Activated CD4-positive, CD25-positive, alpha-beta regulatory T cell treated with anti-CD3 and anti-CD28 coated beads, Interleukin-2, amount 50 U/mL, for 16 hours (primary cell): ENCODE results near the gene CENATAC.
"Not testable (repeated sequence)": the region's sequence is repeated elsewhere in the genome, so short reads cannot be mapped to it uniquely, and the experiment has no call there.

Experiments
- DNase-seq: peaks from one replicate; pipeline ENCODE4 v3.0.0-alpha.2; 2020; ENCODE audit warnings: low read depth, low spot score

Gene CENATAC

DNA sequence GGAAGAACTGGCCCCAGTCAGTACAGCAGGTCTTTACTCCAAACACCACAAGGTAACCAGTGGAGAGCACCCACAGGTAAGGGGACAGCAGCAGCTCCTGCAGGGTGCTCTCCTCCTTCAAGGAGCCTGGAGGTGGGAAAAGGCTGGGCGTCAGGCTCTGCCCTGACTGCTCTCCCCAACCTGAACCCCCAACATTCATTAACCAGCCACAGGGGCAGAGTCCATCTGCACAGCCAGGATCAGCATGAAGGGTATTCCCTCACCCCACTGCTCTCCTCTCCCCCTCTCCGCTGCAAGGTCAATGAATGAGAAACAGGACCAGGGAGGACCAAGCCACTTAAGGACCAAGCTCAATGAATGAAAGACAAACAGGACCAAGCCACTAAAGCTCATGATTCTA, 29.0 kb downstream of the CENATAC start:
- DNase-seq, result no peak

DNA sequence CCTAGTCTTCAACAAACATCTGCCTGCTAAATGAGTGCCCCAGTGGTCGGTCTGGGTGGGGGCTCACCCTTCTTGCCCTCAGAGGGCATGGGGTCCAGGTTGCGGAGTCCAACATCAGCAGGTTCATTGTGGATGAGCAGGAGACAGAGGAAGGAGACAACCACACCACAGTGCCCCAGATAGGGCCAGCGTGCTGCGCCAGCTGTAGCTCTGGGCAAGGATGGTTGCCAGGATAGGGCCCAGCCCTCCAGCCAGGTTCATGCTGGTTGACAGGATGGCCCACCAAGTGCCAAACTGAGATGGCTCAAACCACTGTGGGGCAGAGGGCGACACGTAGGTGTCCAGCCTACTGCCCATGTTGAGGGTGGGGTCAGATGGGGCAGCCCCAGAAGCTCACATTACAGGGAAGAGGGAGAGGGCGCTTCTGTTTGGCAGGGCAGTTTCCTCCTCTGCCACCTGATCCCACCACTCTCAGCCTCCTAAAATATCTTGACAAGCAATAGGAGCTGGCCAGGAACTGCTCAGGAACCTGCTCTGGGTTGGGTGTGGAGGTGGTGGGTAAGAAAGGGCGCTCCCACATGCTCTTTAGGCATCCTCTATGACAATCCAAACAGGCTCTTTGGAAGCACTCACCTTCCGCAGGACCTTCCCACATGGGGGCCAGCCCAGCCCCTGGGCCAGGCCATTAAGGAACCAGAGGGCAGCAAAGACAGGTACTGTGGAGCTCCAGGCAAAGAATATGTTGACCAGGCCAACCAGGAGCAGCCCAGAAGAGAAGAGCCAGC, 29.8 kb downstream of the CENATAC start:
- no peak for DNase-seq

DNA sequence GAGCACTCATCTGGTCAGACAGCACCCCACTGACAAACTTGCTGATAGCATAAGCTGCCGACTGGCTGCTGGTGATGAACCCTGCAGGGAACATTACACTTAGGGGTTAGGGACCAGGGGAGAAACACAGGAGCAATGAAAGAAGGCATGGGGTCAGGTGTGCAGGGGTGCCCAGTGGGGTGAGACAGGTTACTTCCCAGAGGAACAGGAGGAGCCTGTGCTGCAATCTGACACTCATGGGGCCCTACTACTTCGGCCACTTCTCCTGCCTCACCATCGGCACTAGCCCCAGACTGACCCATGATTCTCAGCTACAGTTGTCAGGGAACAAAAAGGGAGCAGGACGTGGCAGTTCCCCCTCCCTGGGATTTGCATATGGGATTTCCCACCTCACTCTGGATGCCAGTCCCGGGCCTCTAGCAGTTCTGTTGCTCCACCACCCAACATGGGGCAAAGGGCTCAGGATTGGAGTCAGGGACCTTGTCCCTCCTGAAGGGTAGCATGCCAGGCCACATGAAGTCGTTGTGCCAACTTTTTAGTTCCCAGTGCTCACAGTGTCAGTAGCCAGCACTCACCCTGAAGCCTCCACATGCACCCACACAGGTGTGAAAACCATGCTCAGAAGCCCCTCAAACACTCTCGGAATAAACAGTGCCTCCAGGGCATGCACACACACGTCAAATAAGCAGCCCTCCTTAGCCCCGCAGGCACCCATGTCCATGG, 30.6 kb downstream of the CENATAC start:
- no peak for DNase-seq

DNA sequence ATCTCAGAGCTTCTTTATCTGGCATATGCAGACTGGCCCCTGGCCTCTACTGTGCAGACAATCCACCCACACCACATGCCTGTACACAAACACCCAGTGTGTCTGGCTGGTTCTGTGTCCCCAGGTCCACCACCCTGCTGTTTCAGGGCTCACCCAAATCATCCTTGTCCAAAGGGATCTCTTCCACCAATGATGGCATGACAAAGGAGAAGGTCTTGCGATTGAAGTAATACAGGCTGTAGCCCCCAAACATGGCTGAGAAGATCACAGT, 31.1 kb downstream of the CENATAC start:
- DNase-seq, result no peak

DNA sequence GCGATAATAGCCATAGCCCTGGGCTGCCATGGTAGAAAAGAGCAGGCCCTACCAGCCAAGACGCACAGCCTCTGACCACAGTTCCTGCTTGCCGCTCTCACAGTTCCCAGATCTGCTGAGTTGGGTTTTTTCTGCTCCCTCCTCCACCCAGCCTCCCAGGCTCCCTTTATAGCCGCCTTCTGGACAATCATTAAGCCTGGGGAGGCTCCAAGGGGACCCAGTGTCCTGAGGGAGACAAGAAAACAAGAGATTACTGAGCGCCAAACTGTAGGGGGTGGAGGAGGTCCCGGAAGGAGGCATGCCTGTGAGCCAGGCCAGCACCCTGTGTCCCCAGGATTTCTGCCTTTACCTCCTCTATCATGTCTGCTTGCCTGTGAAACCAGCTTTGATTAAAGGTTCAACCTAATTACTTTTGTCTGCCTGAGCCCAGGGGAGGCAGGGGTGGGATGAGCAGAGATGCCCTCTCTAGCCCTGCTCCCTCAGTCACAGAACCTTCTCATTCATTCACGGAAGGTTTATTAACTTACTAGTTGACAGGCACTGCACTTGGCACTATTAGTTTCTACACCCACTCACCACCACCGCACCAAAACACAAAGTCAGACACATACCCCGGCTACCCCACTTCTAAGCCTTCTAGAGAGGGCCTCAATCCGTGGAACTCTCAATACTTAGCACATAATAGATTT, 31.5 kb downstream of the CENATAC start:
- no peak for DNase-seq

DNA sequence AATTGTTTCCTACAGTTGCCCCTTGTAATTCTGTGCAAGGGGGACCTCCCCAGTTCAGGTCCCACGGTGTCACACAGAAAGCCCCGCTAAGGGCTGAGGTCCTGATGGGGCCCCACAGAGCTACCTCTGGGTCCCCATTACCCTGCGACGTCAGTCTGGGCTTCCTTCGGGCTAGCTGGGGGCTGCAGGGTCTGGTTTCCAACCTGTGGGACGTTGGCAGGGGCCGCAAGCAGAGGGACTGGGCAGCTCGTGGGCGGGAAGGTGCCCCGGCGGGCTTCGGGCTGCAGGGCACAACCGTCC, 32.0 kb downstream of the CENATAC start:
- DNase-seq, result no peak

DNA sequence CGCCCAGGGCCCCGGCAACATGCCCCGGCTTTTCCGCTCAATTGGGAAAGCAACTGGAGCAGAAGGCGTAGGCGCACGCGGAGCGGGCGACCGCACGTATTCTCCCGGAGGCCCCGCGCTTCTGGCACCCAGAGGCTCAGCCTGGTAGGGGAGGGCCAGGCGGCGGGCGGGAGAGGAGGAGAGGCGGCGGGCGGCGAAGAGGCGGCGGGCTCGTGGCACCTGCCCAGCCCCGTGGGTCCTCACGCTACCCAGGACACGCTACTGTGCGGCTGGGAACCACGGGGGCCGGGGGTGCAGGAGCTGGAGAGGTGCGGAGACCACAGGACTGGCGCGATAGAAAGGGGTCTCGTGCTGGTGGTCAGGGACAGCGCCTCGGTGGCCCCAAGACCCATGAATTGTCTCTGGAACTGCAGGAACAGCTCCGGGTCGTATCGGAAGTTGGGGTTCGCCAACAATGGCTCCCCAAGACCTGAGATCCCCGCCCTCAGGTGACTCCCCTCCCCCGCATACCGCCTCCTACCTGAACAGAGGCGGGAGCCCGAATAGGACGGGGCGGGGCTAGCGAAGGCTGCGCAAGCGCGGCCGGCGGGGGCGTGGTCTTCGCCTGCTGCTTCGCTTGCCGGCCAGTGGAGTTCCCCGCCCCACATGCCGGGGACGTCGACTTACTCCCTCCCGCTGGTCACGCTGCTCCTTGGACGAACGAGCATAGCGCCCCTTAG, 32.5 kb downstream of the CENATAC start, which contains the start of gene SLC37A4:
TSS of gene SLC37A4 (minus strand) at position 549 of the 719 bp plus-strand sequence.
- peak; percentile 96 for DNase-seq

DNA sequence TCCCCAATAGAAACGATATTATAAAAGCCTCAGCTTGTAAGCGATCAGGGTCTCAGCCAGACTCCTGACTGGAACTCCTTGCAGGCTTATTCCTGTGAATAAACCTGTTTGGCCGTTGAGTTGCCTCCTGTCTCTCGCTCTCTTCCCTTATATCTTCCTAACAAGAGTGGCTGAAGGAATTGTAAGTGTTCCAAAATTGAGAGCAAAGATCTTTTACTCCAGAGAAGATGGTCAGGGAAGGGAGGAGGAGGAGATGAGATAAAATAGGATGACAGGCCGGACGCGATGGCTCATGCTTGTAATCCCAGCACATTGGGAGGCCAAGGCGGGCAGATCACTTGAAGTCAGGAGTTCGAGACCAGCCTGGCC, 34.0 kb downstream of the CENATAC start:
- DNase-seq, result no peak

DNA sequence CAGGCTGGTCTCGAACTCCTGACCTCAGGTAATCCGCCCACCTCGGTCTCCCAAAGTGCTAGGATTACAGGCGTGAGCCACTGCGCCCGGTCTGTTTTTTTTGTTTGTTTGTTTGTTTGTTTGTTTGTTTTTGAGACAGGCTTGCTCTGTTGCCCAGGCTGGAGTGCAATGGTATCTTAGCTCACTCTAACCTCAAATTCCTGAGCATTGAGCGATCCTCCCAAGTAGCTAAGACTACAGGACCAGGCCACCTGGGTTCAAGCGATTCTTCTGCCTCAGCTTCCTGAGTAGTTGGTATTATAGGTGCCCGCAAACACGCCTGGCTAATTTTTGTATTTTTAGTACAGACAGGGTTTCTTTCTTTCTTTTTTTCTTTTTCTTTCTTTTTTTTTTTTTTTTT, 35.5 kb downstream of the CENATAC start:
- not testable (repeated sequence) for DNase-seq

DNA sequence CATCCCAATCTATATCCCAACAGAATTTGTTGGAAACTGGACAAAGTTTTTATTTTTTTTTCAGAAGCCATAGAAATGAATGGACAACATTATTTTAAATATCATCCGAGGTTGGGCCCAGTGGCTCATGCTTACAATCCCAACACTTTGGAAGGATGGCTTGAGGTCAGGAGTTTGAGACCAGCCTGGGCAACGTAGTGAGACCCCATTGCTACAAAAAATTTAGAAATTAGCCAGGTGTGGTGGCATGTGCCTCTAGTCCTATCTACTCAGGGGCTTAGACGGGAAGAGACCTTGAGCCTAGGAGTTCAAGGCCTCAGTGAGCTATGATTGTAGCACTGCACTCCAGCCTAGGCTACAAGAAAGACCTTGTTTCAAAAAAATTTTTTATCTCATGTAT, 36.9 kb downstream of the CENATAC start:
- no peak for DNase-seq

DNA sequence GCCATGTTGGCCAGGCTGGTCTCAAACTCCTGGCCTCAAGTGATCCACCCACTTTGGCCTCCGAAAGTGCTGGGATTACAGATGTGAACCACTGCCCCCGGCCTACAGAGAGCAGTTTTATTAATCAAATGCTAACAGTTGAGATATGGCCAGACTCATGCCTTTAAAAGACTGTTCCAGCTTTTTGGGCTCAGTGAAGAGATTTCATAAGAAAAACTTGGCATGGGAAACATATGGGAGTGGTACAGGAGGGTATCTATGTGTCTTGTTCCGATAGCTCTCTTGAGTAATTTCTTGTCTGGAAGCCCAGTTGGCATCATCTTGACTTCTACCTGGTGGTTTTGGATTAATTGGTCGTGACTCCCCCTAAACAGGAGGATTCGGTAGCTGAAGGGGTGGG, 40.9 kb downstream of the CENATAC start:
- DNase-seq, result no peak

DNA sequence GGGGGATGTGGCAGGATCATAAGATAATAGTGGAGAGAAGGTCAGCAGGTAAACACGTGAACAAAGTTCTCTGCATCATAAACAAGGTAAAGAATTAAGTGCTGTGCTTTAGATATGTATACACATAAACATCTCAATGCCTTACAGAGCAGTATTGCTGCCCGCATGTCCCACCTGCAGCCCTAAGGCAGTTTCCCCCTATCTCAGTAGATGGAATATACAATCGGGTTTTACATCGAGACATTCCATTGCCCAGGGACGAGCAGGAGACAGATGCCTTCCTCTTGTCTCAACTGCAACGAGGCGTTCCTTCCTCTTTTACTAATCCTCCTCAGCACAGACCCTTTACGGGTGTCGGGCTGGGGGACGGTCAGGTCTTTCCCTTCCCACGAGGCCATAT, 41.5 kb downstream of the CENATAC start:
- not testable (repeated sequence) for DNase-seq

DNA sequence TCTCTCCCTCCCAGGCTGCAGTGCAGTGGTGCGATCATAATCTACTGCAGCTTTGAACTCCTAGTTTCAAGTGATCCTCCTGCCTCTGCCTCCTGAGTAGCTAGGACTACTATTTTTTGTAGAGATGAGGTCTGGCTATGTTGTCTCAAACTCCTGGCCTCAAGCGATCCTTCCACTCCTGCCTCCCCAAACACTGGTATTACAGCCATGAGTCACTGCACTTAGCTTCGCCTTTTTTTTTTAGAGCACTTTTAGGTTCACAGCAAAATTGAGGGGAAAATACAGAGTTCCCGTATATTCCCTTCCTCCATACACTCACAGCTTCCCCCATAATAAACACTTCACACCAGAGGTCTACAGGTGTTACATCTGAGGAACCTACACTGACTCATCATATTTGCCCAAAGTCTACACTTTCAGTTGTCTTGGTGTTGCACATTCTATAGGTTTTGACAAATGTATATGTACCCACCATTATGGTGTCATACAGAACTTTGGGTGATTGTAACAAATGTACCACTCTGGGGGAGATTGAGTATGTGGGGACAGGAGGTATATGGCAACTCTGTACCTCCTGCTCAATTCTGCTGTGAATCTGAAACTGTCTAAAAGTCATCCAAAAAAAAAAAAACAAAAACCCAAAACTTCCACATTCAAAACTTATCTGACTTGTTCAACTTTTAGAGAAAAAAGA, 44.0 kb downstream of the CENATAC start:
- no peak for DNase-seq

DNA sequence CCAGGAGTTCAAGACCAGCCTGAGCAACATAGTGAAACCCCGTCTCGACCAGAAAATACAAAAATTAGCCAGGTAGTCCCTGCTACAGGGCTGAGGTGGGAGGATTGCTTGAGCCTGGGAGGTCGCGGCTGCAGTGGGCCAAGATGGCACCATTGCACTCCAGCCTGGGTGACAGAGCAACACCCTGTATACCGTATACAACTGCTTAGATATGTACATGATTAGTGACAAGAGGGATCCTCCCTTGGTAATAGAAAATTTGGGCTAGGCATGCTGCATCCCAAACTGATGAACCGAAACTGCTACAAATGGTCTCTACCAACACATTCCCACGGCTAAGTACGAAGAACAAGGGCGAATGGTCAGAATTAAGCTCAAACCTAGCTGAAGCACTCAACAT, 45.0 kb downstream of the CENATAC start:
- DNase-seq, result no peak

DNA sequence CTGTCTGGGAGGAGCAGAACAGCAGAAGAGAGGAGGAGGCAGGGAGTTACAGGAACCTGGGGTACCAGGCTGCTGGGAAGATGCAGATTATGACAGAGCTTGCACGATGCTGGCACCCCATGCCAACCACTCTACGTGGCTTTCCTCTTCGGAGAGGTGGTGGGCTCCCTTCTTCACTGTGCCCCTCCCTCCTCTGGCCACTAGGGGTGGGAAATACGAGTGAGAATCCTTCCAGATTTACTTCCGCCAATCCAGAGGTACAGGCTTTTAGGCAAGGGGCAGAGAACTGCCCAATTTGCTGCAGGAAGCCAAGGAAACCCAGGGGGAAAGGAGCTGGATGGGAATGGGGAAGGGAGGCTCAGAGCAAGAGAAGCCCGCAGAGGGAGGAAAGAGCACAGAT, 46.8 kb downstream of the CENATAC start:
- DNase-seq, result no peak

DNA sequence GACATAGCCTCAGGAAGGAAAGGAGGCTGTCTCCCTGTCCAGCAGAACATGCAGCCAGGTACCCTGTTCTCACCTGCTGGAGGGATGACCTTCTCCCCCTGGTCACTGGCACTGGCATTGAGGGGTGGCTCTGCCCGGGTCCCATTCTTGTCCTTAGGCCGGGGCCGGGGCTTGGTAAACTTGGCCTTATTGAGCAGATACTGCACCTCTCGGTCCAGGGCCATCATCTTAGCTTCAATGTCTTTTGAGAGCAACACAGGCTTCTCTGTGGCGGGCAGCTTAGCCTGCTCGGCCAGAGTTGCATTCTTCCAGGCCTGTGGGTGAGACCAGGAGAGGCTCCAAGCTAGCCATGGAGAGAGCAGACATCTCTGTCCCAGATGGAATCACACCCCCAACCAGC, 48.6 kb downstream of the CENATAC start:
- DNase-seq, result no peak

DNA sequence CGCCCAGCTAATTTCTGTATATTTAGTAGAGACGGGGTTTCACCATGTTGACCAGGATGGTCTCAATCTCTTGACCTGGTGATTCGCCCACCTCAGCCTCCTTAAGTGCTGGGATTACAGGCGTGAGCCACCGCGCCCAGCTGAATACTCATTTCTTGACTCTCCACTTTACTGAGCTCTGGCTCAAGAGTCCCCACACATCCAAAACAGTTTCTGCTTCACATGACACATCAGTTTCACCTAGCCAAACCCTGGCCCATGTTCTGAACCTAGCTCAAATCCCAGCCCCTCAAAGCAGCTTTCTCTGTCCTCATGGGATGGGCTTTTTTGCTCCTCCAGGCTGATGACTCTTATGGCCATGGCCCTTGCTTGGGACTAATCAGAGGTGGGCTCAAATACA, 49.3 kb downstream of the CENATAC start:
- no peak for DNase-seq

DNA sequence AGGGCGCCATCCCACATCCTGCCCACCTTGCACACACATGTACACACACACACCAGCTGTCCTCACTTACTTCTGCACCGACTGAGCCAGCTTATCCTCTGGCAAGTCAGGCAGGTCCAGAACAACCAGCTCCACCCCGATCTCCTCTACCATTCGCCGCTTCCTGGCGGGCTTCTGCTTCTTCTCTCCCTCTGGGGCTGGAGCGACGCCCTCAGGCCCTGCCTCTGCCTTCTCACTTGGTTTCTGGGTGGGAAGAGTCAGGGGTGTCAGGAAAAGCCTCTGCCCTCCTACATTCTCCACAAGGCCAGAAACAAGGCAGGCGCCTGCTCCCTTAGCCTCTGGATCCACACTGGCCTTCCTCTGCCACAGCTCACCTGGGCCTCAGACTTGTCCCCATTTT, 50.7 kb downstream of the CENATAC start:
- DNase-seq, result no peak

DNA sequence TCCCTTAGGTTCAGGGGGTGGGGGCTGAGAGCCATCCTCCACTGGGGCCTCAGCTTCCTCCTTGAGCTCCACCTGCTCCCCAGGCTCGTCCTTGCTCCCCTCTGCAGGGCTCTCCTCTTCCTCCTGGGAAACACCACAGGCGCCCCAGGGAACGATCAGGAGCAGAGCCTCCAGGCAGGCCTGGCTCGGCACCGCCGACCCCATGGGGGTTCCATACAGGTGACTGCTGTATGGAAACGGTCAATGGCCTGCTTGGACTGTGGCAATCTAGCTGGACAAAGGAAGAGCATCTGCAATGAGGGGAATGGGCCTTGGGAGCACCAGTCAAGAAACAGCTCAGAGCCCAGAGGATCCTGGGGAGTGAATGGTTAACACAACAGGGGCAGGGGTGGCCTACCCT, 51.1 kb downstream of the CENATAC start:
- no peak for DNase-seq

DNA sequence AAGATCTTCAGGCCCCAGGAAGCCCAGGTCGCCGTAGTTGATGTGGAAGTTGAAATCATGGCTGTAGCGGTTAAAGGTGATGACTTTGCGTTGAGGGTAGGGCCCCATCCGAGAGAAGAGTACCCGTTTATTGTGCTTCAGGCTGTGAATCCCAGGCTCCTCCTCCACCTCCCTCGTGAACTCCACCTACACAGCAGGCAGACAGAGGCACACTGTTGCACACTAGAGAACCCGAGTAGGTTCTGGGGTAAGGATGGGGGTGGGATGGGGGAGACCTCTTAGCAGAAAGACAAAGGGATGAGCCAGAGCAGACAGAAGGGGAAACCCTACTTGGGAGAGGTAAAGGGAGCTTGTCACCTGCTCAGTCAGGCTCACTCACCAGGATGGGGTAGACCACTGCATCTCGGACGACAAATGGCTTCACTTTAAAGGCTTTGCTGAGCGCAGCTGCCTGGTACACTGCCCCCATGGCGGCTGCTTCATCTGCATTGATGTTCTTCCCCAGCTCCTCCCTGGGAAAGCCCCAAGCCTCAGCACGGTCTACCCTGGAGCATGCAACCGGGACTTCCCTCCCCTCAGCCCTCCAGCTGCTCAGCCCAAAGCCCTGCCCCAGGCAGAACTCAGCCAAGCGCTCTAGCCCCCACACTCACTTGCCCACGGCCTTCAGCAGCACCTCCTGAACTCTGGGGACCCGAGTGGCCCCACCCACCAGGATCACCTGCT, 53.7 kb downstream of the CENATAC start:
- no peak for DNase-seq

DNA sequence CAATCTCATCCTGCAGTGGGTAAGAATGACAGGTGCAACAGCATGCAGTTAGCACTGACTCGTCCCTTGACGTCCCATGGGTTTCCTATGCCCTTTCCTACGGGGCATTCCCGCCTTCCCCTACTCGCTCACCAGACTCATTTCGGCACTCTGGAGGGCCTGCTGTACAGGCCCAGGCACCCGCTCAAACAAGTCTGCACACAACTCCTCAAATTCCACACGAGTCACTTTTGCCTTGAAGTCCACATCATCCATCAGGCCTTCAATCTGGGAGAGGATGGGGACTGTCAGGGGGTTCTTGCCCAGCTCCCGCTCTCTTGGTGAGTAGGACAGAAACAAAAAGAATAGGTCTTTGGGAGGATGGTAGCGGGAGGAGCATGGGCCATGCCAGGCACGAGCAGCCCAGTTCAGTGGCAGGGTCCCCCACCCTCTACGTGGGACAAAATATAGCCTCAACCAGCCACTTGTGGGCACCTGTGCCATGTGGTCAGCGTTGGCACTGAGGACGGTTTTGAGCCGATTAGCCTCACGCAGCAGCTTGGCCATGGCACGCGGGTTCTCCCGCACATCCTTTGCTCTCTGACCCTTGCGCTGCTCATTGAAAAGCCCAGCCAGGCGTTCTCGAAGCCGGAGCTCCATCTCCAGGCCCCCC, 54.4 kb downstream of the CENATAC start:
- no peak for DNase-seq
